ENCODE data around the gene CNOT9. TPM values are rescaled to one million over a fixed set of nuclear protein-coding genes. Genes with fewer than 3 reads are reported as not detected.

The CNOT9 gene
- total RNA-seq, 2 experiments from 2014 or later: 129 to 131 TPM

- Mint-ChIP-seq H3K27me3 (no peaks in the 10 kb centered on the region), H3K36me3 (no peaks in the 10 kb centered on the region), H3K9me3 (no peaks in the 10 kb centered on the region), H3K27ac (peak overlapping the region; percentile 21), H3K4me3 (no peak overlapping the region), H3K4me1 (no peaks in the 10 kb centered on the region)
- no peak for DNase-seq
These were observed 49.6 kb downstream of the CNOT9 start for GRCh38 chr2:218618102-218618860.

GRCh38 chr2:218621007-218621406, 52.4 kb downstream of the CNOT9 start:
- no peaks in the 10 kb centered on the region for H3K9me3 Mint-ChIP-seq
- no peak overlapping the region for H3K4me3 Mint-ChIP-seq
- H3K36me3 Mint-ChIP-seq: no peaks in the 10 kb centered on the region
- H3K4me1 Mint-ChIP-seq: no peaks in the 10 kb centered on the region
- H3K27ac Mint-ChIP-seq: no peak overlapping the region
- H3K27me3 Mint-ChIP-seq: no peaks in the 10 kb centered on the region
- no peak for DNase-seq

GRCh38 chr2:218622606-218623365, 54.1 kb downstream of the CNOT9 start:
- Mint-ChIP-seq H3K4me1 (no peaks in the 10 kb centered on the region), H3K27me3 (no peaks in the 10 kb centered on the region), H3K27ac (no peak overlapping the region), H3K4me3 (no peak overlapping the region), H3K9me3 (no peaks in the 10 kb centered on the region), H3K36me3 (no peaks in the 10 kb centered on the region)
- DNase-seq: no peak

GRCh38 chr2:218623366-218623705, 54.7 kb downstream of the CNOT9 start:
- H3K27me3 Mint-ChIP-seq: no peaks in the 10 kb centered on the region

GRCh38 chr2:218626369-218626768, 57.7 kb downstream of the CNOT9 start:
- no peak overlapping the region for H3K4me3 Mint-ChIP-seq
- DNase-seq: no peak
- no peaks in the 10 kb centered on the region for H3K27me3 Mint-ChIP-seq
- H3K4me1 Mint-ChIP-seq: peaks cover 3% of the 10 kb centered on the region
- H3K36me3 Mint-ChIP-seq: no peaks in the 10 kb centered on the region
- H3K9me3 Mint-ChIP-seq: no peaks in the 10 kb centered on the region
- no peak overlapping the region for H3K27ac Mint-ChIP-seq

More at GRCh38 chr2:218623366-218623705, 54.7 kb downstream of the CNOT9 start:
- no peak overlapping the region for H3K27ac Mint-ChIP-seq
- no peak for DNase-seq
- no peak overlapping the region for H3K4me3 Mint-ChIP-seq
- peaks cover 3% of the 10 kb centered on the region for H3K4me1 Mint-ChIP-seq
- H3K36me3 Mint-ChIP-seq: no peaks in the 10 kb centered on the region
- H3K9me3 Mint-ChIP-seq: no peaks in the 10 kb centered on the region

GRCh38 chr2:218627939-218628338, 59.3 kb downstream of the CNOT9 start:
- H3K36me3 Mint-ChIP-seq: peaks cover 2% of the 10 kb centered on the region
- H3K4me3 Mint-ChIP-seq: no peak overlapping the region

GRCh38 chr2:218631837-218632236, 63.2 kb downstream of the CNOT9 start:
- DNase-seq: no peak
- H3K27ac Mint-ChIP-seq: no peak overlapping the region
- H3K36me3 Mint-ChIP-seq: peaks cover 9% of the 10 kb centered on the region
- peaks cover 3% of the 10 kb centered on the region for H3K4me1 Mint-ChIP-seq
- H3K4me3 Mint-ChIP-seq: no peak overlapping the region
- H3K27me3 Mint-ChIP-seq: no peaks in the 10 kb centered on the region
- H3K9me3 Mint-ChIP-seq: no peaks in the 10 kb centered on the region

More at GRCh38 chr2:218627939-218628338, 59.3 kb downstream of the CNOT9 start:
- Mint-ChIP-seq H3K27ac (no peak overlapping the region), H3K4me1 (peaks cover 3% of the 10 kb centered on the region), H3K9me3 (no peaks in the 10 kb centered on the region), H3K27me3 (no peaks in the 10 kb centered on the region)
- no peak for DNase-seq

GRCh38 chr2:218635719-218636118, 67.1 kb downstream of the CNOT9 start:
- H3K36me3 Mint-ChIP-seq: peaks cover 13% of the 10 kb centered on the region
- no peaks in the 10 kb centered on the region for H3K27me3 Mint-ChIP-seq
- no peak for DNase-seq
- H3K4me1 Mint-ChIP-seq: no peaks in the 10 kb centered on the region
- no peak overlapping the region for H3K4me3 Mint-ChIP-seq
- no peak overlapping the region for H3K27ac Mint-ChIP-seq
- no peaks in the 10 kb centered on the region for H3K9me3 Mint-ChIP-seq

GRCh38 chr2:218638372-218638771, 69.7 kb downstream of the CNOT9 start:
- no peaks in the 10 kb centered on the region for H3K4me1 Mint-ChIP-seq
- no peak overlapping the region for H3K27ac Mint-ChIP-seq
- H3K36me3 Mint-ChIP-seq: peaks cover 11% of the 10 kb centered on the region
- no peaks in the 10 kb centered on the region for H3K27me3 Mint-ChIP-seq
- no peak overlapping the region for H3K4me3 Mint-ChIP-seq
- H3K9me3 Mint-ChIP-seq: no peaks in the 10 kb centered on the region
- no peak for DNase-seq

- no peak for DNase-seq
- no peak overlapping the region for H3K27ac Mint-ChIP-seq
- H3K4me1 Mint-ChIP-seq: peaks cover 3% of the 10 kb centered on the region
- H3K36me3 Mint-ChIP-seq: peaks cover 10% of the 10 kb centered on the region
- H3K4me3 Mint-ChIP-seq: no peak overlapping the region
- no peaks in the 10 kb centered on the region for H3K27me3 Mint-ChIP-seq
- H3K9me3 Mint-ChIP-seq: no peaks in the 10 kb centered on the region
These were observed 73.5 kb downstream of the CNOT9 start for GRCh38 chr2:218642121-218642656.

GRCh38 chr2:218642786-218643185, 74.1 kb downstream of the CNOT9 start:
- Mint-ChIP-seq H3K4me1 (peaks cover 3% of the 10 kb centered on the region), H3K27me3 (no peaks in the 10 kb centered on the region), H3K27ac (no peak overlapping the region), H3K36me3 (peaks cover 15% of the 10 kb centered on the region), H3K4me3 (no peak overlapping the region), H3K9me3 (no peaks in the 10 kb centered on the region)
- no peak for DNase-seq

GRCh38 chr2:218643751-218644310, 75.2 kb downstream of the CNOT9 start:
- peaks cover 7% of the 10 kb centered on the region for H3K4me1 Mint-ChIP-seq
- no peak for DNase-seq
- no peak overlapping the region for H3K27ac Mint-ChIP-seq
- peaks cover 21% of the 10 kb centered on the region for H3K36me3 Mint-ChIP-seq
- H3K4me3 Mint-ChIP-seq: no peak overlapping the region
- H3K9me3 Mint-ChIP-seq: no peaks in the 10 kb centered on the region
- H3K27me3 Mint-ChIP-seq: no peaks in the 10 kb centered on the region

- Mint-ChIP-seq H3K9me3 (no peaks in the 10 kb centered on the region), H3K4me1 (peaks cover 7% of the 10 kb centered on the region), H3K27me3 (no peaks in the 10 kb centered on the region), H3K36me3 (peaks cover 21% of the 10 kb centered on the region), H3K27ac (no peak overlapping the region), H3K4me3 (no peak overlapping the region)
- DNase-seq: no peak
These were observed 76.1 kb downstream of the CNOT9 start for GRCh38 chr2:218644721-218645120.

GRCh38 chr2:218645126-218645525, 76.5 kb downstream of the CNOT9 start:
- H3K27me3 Mint-ChIP-seq: no peaks in the 10 kb centered on the region
- H3K4me1 Mint-ChIP-seq: peaks cover 7% of the 10 kb centered on the region
- no peak overlapping the region for H3K4me3 Mint-ChIP-seq
- DNase-seq: no peak
- no peaks in the 10 kb centered on the region for H3K9me3 Mint-ChIP-seq
- no peak overlapping the region for H3K27ac Mint-ChIP-seq
- peaks cover 23% of the 10 kb centered on the region for H3K36me3 Mint-ChIP-seq
